ENCODE data around the gene HMGB1.

DNA sequence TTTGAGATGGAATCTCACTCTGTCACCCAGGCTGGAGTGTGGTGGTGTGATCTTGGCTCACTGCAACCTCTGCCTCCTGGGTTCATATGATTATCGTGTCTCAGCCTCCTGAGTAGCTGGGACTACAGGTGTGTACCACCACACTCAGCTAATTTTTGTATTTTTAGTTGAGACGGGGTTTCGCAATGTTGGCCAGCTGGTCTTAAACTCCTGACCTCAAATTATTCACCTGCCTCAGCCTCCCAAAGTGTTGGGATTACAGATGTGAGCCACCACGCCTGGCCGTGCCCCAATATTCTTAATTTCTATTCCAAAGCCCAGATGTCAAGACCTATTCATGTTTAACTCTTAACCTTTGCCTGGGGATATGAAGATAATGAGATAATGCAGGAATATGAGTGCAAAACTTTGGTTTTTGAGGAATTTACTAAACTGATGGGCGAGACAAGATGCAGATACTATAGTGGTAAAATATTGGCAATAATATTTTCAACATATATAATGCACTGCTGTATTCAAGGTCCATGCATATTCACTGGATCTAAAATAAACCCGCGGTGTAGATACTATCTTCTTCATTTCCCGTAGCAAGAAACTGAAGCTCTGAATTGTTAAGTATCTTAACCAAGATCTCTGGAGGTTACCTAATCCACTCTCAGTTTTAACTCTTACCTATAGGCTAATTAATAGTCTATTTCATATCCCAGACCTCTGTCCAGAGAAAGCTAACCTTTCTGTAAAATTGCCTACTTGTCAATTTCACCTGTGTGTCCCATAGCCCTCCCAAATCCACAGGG is 43.7 kb upstream of the HMGB1 start:
- TF ChIP-seq, protein P1, sequence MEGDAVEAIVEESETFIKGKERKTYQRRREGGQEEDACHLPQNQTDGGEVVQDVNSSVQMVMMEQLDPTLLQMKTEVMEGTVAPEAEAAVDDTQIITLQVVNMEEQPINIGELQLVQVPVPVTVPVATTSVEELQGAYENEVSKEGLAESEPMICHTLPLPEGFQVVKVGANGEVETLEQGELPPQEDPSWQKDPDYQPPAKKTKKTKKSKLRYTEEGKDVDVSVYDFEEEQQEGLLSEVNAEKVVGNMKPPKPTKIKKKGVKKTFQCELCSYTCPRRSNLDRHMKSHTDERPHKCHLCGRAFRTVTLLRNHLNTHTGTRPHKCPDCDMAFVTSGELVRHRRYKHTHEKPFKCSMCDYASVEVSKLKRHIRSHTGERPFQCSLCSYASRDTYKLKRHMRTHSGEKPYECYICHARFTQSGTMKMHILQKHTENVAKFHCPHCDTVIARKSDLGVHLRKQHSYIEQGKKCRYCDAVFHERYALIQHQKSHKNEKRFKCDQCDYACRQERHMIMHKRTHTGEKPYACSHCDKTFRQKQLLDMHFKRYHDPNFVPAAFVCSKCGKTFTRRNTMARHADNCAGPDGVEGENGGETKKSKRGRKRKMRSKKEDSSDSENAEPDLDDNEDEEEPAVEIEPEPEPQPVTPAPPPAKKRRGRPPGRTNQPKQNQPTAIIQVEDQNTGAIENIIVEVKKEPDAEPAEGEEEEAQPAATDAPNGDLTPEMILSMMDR (conservative IDR thresholded peaks at IDR 0.05; ENCODE audit: low read depth, low read length) = no peak
- TF ChIP-seq SMC3 (IDR thresholded peaks at IDR 0.05; ENCODE audit: low read depth, low read length) = no peak
- no peak for TF ChIP-seq NFE2L2 (IDR thresholded peaks at IDR 0.05; ENCODE audit: low read depth, low read length)
- TF ChIP-seq POLR2A (IDR thresholded peaks at IDR 0.05; ENCODE audit: low read depth, low read length) = no peak
- no peak for TF ChIP-seq BHLHE40 (IDR thresholded peaks at IDR 0.05; ENCODE audit: low read depth, low read length)
- no peak for TF ChIP-seq RFX5 (IDR thresholded peaks at IDR 0.05; ENCODE audit: low read depth, low read length)
- TF ChIP-seq, protein P2, sequence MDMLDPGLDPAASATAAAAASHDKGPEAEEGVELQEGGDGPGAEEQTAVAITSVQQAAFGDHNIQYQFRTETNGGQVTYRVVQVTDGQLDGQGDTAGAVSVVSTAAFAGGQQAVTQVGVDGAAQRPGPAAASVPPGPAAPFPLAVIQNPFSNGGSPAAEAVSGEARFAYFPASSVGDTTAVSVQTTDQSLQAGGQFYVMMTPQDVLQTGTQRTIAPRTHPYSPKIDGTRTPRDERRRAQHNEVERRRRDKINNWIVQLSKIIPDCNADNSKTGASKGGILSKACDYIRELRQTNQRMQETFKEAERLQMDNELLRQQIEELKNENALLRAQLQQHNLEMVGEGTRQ (IDR thresholded peaks at IDR 0.05; ENCODE audit: low read depth, low read length) = no peak
